CD4-positive, alpha-beta T cell treated with Interleukin-12 subunit alpha and Interleukin-12 subunit beta, for 1 hour (primary cell): ENCODE measurements around the gene DLG2.

Experiments
- DNase-seq: peaks from one replicate; pipeline ENCODE4 v3.0.0-alpha.2; 2020

The DLG2 gene

DNA sequence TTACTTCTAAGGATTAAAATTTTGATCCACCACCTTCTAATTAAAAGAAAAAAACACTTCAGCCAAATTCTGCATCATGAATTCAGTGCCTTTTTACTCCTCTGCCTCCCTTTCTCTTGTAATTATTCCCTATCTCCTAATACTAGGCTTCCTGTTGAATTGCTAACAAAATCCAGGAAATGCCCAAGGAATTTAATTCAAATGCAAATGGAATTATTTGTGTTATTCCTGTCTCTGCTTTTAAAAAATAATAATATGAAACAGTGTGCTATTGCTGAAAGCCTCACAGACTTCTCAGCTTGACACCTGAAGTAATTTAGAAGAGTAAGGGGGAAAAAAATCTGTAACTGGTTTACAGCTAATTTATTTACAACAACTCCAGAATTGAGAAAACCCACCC, 85.5 kb downstream of the DLG2 start:
- no peak for DNase-seq

DNA sequence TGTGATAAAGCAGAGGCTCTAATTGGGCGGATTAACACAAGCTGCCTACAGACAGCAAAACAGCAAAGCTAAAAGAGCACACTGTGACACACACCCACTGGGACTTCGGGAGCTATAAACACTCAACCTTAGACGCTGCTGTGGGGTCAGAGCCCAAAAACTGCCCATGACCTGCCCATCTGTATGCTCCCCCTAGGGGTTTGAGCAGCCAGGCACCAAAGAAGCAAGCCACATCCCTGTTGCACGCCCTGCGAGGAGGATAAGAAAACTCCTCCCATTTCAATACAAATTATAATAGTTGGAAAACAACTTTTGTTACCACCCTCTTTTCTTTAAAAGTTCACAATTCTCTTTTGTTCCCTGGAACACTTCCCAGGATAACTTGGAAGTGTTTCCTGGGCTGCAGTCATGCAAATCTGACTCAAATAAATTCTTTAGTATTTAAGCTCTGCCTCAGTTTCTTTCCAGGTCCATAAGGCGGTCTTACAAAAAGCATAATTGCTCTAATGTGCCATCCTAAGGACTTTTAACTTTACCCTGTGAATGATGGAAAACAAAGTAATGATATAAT, 86.4 kb downstream of the DLG2 start:
- no peak for DNase-seq

DNA sequence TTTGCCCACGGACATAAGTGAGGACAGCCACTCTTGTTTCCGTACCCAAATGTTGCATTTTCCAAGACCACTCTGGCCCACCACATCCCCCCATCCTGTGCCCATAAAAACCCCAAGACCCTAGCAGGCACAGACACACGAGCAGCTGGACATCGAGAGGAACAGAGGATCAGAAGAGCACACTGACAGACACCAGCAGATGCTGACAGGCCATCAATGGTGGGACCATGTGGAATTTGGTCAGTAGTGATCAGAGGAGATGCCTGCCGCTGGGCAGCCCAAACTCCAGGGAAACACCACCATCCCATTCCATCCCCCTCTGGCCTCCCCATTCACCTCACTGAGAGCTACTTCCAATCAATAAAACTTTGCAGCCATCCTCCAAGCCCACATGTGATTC, 87.0 kb downstream of the DLG2 start:
- no peak for DNase-seq

DNA sequence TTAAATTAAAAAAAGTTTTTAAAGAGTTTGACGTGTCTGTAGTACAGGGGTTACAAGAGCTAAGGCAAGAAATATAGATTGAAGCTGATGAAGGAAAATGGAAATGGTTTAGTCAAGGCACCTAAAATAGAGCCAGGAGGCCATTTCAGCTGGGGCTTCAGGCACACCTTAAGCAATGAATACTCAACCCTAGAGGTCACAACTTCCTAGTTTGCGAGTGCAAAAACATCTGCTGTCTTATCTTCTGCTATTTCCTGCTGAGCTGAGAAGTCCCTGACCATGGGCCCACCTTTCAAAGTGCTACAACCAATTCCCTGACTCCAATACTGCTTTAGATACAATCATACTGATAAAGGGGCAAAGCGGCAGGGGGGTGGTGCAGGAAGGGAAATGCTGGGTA, 87.4 kb downstream of the DLG2 start:
- DNase-seq: no peak

DNA sequence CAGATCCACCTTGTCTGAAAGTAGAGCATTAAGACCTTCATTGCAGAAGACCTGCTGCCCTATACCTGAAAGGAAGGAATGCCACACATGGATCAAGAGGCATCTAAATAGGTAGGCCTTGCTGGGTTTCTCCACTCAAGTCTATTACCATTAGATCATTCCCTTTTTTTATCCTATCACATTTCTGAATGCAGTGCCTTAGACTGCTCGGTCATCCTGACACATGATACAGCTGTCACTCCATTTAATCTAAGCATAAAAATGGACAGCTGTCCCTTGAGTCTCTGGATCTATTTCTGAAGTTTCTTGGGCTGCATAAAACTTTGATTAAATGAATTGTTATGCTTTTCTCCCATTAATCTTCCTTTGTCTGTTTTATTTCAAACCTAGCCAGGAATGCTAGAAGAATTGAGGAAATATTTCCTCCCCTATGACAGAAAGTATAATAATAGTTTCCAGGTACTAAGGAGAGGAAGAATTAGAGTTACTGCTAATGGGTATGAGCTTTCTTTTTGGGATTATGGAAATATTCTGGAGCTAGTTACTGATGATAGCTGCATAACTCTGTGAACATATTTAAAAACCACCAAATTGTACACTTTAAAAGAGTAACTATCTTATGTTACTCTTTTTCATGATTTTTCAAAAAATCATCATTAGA, 88.0 kb downstream of the DLG2 start:
- DNase-seq: no peak

DNA sequence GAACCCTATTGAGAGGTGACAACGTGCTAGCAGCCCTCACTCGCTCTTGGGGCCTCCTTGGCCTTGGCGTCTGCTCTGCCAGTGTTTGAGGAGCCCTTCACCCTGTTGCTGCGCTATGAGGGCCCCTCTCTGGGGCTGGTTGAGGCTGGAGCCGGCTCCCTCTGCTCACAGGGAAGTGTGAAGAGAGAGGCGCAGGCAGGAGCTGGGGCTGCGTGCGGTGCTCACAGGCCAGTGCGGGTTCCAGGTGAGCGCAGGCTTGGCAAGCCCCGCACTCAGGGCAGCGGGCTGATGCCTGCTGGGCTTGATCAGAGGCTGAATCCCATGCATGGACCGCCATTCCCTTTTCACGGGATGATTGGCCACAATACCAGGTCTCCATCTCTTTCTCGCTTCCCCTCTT, 90.7 kb downstream of the DLG2 start:
- no peak for DNase-seq

DNA sequence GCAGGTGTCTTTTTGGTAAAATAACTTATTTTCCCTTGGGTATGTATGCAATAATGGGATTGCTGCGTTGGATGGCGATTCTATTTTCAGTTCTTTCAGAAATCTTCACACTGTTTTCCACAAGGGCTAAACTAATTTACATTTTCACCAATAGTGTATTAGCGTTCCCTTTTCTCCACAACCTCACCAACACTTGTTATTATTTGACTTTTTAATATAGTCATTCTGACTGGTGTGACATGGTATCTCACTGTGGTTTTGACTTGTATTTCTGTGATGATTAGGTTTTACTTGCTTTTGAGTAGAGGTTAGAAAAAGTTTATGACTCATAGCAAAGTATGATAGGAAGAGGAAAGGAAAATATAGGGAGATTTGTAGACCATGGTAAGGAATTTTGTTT, 92.3 kb downstream of the DLG2 start:
- no peak for DNase-seq

DNA sequence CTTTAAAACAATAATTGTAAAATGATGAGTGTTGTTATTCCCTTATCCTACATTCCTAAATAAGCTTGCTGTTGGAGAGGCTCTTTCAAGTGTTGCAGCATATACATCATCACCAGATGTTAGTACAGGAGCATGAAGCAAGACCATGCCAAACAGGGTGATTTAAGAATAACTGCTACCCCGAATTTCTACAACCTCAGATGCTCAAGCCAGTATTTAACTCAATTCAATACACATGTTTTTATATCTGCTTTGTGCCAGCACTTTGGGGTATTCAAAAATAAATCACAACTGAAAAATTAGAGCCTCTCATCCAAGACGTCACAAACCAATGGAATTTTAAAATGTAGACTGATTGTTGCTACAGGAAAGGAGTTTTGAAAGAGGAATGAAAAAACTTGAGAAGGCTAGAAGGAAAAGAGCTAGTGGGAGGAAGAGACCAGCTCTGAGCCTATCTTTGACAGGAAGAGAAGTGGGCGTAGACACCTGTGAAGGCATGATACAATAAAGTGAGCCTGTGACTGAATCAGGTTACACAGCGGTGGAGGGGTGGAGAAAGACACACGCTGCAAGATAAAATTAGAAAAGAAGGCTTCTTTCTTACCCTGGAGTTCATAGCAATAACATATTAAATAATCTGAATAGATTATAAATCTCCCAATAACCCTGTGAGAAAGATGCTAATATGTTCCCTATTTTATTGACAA, 95.8 kb downstream of the DLG2 start:
- no peak for DNase-seq

DNA sequence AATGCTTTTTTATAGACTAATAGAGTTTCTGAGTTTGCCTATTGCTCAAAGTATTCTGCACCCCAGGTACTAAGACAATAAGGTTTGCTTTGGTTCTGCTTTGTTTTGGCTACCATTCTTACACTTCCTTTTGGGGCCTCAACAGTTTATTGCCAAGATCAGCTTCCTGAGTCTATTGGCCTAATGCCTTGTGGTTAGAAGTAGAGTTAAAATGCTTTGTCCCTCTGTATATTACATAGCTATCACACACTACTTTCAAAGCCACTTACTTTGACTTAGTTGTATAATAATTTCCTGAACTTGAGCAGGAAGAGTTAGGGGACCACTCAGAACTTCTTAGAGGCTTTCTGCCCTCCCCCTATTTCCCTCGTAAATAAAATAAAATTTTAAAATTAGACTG, 96.5 kb downstream of the DLG2 start:
- DNase-seq: no peak

DNA sequence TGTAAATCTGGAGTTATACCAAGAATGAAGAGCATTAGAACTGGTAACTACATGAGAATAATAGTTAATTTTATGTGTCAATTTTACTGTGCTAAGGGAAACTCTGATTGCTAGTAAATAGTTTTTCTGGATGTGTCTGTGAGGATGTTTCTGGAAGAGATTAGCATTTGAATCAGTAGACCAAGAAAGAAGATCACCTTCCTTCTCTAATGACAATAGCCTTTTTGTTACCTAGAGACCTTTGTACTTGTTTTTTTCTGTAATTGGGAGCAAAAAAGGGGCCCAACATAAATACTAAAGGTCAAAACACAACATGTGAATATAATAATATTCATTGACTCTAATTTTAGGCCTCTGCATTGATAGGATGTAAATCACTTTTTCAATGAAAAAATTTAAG, 100.6 kb downstream of the DLG2 start:
- no peak for DNase-seq

DNA sequence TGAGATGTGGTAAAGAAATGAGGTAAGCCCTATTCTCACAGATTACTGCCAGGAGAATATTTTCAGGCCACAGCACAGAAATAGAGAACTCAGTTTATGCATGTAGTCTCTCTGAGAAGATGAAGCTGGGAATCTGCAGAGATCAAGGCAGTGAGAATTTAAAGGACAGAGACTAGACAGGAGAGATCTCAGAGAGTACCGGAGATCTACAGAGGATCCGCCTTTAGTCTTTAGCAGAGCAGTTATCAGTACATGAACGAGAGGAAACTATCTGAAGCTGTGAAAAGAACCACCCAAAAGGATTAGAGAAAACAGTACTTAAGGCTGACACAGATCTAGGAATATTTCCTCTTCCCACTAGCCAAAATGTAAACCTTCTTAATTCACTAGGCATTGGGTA, 101.5 kb downstream of the DLG2 start:
- DNase-seq: no peak

DNA sequence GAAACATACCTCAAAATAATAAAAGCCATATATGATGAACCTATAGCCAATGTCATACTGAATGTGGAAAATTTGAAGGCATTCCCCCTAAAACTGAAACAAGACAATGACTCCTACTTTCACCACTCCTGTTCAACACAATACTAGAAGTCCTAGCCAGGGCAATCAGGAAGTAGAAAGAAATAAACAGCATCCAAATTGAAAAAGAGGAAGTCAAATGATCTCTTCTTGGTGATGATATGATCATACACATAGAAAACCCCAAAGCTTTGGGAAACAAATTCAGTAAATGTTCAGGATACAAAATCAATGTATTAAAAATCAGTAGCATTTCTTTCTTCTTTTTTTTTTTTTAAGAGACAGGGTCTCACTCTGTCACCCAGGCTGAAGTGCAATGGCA, 109.9 kb downstream of the DLG2 start:
- no peak for DNase-seq

DNA sequence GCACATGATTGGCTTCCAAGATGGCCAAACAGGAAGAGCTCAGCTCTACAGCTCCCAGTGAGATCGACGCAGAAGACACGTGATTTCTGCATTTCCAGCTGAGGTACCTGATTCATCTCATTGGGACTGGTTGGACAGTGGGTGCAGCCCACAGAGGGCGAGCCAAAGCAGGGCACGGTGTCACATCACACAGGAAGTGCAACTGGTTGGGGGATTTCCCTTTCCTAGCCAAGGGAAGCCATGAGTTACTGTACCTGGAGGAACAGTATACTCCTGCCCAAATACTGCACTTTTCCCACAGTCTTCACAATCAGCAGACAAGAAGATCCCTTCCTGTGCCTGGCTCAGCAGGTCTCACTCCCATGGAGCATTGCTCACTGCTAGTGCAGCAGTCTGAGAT, 131.2 kb downstream of the DLG2 start:
- no peak for DNase-seq

DNA sequence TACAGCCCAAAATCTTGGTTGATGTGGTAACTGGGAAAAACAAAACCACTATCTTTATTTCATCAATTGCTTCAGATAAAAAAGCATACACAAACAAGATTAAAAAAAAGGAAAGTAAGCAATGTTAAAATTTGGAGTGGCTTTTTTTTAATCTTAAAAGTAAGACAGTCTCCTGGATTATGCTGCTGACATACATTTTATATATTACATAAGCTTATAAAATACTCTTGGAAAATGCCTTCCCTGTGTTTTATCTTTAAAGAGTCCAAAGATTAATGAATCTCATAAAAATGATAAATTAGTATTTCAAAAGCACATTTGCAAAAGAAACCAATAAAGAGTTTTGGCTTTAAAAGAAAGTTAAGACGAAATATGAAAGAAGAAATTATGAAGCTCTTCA, 132.7 kb downstream of the DLG2 start:
- DNase-seq: no peak

DNA sequence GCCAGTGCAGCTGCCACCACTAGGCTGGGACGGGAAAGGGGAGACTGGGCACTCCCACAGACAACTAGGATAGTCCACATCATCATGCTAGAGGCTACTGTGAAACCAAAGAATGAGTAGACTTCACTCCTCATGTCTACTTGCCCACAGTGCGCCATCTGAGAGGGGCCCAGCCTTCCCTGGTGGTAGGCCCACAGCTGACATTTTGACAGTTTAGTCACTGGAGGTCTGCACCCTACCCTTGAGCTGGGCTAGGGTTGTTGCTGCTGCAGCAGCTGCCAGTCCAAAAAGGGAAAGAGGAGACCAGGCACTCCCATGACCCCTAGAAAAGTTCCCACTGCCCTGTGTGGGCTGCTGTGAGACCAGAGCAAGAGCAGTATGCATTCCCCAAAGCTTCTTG, 141.2 kb downstream of the DLG2 start:
- DNase-seq: no peak

DNA sequence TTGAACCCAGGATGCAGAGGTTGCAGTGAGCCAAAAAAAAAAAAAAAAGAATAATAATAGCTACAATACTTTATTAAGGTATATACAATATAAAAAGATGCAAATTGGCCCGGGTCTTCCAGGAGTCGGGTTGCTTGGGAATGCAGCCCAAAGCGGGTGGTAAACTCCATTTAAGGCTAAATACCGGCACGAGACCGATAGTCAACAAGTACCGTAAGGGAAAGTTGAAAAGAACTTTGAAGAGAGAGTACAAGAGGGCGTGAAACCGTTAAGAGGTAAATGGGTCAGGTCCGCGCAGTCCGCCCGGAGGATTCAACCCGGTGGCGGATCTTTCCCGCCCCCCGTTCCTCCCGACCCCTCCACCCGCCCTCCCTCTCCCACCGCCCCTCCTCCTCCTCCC, 143.3 kb downstream of the DLG2 start:
- no peak for DNase-seq

DNA sequence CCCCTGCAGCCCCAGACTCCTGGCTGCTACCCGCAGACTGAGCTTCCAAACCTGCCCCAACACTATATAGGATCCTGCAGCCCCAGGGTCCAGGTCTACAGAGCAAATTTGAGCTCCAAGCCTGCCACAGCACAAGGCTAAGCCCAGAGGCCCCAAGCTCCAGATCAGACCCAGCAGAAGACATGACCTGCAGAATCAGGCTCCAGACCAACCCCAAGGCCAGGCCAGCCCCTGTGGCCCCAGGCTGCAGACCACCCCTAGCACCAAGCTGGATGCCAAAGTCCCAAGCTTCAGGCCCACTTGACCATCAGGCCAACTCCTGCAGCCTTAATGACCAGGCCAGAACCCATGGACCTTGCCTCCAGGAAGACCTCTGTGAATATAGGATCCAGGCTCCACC, 145.3 kb downstream of the DLG2 start:
- DNase-seq: no peak

DNA sequence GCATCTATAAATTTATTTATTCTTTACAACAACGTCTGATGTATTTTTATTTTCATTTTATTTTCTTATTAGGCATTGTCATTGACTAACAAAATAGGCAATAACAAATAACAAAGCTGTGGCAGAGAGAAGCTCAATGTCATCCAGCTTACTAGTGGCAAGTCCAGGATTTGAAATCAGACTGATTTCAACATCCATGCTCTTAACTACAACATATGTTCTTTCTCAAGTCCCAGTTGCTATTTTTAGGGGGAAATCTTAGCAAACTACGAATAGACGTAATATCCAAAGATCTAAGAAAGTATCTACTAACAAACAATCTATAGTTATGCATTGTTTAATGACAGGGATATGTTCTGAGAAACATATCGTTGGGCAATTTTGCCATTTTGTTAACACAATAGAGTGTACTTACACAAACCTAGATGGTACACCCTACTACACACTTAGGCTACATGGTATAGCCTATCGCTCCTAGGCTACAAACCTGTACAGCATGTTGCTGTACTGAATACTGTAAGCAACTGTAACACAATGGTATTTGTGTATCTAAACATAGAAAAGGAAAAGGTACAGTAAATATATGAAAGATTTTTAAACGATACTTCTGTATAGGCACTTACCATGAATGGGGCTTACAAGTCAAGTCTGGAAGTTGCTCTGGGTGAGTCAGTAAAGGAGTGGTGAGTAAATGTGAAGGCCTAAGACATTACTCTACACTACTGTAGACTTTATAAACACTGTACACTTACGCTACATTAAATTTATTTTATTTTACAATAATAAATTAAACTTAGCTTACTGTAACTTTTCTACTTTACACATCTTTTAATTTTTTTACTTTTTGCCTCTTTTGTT, 151.3 kb downstream of the DLG2 start:
- DNase-seq: no peak

DNA sequence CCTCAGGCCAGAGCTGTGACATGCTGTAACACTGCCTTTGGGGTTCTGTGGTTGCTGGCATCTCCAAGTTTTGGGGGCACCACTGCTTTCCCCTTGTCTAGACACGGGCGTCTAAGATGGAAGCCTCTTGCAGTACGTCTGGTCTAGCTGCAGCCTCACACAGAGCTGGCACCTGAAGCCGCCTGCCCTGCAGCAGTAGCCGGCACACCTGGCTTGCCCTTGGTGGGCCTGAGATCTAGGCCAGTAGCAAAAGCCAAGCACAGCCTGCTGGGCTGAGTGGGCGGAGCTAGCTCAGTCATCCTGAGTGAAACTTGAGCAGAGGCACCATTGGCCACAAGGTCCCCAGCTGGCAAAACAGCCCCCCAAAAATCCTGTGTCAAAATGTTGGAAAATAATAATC, 154.2 kb downstream of the DLG2 start:
- DNase-seq: no peak

DNA sequence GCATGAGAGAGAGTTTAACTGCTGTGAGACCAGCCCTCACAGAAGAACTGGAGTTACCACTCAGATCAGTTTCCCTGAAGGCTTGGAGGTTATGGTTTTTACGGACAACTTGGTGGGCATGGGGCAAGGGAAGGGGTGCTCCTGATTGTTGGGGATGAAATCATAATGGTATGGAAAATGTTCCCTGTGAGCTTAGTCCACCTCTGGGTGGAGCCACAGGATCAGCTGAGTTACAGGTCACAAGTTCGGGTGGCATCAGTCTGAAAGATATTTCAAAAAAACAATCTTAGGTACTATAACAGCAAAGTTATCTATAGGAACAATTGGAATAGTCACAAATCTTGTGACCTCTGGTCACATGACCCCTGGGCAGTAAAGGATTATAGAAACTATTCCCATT, 162.9 kb downstream of the DLG2 start:
- no peak for DNase-seq

DNA sequence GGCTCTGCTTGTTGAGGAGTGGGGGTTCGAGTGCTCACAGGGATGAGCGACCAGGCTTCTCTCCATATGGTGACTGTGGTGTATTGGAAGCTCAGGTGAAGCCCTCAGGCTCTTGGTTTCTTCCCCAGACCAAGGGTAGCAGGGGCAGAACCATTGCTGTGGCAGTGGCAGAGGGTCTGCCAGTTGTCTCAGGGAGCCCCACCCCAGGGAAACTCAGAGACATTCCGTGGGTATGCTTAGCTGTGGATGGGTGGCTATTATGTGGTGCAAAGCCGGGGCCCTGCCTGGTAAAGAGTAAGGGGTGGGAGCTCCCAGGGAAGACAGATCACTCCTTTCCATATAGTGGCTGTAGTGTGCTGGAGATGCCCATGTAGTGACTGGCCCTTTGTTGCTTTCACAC, 167.8 kb downstream of the DLG2 start:
- DNase-seq: no peak

DNA sequence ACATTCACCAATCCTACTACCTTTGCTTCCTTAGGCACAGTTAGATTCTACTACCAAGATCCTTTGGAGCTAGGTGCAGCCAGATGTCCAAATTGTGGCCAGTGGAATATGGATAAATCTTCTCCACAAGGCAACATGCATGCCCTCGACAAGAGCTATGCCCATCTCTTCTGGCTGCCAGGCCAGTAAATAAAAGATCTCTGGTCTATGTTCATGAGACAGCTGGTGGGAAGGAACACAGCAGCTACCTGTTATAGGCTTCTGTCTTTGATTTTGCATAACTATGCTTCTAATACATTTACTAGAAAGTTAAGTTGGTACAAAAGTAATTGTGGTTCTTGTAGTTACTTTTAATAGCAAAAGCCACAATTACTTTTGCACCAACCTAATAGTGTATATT, 182.7 kb downstream of the DLG2 start:
- no peak for DNase-seq

DNA sequence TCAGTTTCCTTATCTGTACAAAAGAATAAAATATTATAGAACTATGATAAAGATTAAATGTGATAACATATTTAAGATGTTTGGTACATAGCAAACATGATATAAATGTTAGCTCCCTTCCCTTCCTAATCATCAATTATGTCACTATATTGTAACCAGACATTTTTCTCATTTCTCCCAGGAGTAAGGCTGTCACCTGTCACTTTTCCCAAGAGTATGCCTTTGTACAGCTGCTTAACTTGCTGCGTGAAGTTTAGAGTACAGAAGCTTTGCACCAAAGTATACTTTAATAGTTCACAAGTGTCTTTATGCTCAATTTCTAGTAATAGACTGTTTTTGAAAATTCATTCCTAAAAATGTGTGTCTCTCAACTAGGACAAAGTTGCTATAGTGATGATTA, 186.9 kb downstream of the DLG2 start:
- no peak for DNase-seq

DNA sequence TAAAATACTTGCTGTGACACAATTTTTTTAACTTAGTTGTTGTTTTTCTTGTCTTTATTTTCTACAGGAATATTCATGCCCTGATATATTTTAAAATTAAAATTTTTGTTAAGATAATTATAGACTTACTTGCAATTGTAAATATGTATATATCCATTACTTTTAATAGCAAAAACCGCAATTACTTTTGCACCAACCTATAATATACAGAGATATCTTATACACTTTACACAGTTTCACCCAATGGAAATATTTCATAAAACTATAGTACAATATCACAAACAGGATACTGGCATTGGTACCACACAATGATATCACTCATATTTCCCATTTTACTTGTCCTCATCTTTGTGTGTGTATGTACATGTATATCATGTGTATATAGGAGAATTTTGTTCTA, 188.8 kb downstream of the DLG2 start:
- no peak for DNase-seq
